Activated T-cell treated with anti-CD3 and anti-CD28 coated beads, Interleukin-2, amount 50 U/mL, for 1 hour (primary cell): ENCODE results near the gene EPB42.

Experiments used
- DNase-seq: peaks from one replicate; pipeline ENCODE4 v3.0.0-alpha.2; 2020

Gene EPB42

DNA sequence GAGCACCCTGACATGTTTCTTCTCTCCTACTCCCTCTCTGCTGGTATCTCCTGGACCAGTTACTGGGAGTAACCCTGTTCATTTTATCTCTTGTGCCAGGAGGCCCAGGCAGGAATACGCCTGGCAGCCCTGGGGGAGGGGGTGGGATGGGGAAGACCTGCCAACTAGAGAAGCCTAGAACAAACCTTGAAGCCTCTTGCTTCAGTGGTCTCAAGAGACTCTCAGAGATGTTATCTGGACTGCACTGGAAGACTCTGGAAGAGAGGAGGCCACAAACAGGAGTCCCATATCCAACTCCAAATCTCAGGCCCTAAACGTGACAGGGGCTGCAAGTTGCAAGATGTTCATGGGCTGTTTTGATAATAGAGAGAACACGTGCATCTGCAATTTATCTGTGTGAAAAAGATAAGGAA, at the start of gene EPB42:
Gene EPB42 (minus strand): TSS at position 28 of the 413 bp plus-strand sequence. CDS start 193 bp downstream, outside the sequence.
- no peak for DNase-seq

DNA sequence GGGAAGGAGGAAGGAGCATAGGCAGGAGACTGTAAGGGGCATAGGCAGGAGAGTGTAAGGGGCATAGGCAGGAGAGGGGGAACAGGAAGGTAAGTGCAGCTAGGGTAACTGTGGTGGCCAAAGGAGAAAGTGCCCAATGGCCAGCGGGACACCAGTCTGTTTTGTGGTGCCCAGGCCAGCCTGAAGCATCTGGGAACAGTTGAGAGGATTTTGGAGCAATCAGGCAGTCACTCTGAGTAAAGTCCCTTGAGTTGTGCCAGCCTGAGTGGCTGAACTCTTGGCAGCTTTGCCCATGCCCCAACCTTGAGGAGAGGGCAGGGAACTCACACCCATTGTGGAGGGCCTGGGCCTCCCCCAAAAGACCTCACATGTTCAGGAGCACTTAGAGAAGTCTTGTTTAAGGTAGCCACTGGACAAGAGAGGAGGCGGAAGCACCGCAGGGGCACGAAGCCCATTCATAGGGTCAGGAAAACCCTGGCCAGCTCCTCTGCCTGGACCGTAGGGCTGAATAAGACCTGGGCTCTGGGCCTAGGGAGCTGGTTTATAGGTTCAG, 49.4 kb upstream of the EPB42 start:
- DNase-seq = no peak

DNA sequence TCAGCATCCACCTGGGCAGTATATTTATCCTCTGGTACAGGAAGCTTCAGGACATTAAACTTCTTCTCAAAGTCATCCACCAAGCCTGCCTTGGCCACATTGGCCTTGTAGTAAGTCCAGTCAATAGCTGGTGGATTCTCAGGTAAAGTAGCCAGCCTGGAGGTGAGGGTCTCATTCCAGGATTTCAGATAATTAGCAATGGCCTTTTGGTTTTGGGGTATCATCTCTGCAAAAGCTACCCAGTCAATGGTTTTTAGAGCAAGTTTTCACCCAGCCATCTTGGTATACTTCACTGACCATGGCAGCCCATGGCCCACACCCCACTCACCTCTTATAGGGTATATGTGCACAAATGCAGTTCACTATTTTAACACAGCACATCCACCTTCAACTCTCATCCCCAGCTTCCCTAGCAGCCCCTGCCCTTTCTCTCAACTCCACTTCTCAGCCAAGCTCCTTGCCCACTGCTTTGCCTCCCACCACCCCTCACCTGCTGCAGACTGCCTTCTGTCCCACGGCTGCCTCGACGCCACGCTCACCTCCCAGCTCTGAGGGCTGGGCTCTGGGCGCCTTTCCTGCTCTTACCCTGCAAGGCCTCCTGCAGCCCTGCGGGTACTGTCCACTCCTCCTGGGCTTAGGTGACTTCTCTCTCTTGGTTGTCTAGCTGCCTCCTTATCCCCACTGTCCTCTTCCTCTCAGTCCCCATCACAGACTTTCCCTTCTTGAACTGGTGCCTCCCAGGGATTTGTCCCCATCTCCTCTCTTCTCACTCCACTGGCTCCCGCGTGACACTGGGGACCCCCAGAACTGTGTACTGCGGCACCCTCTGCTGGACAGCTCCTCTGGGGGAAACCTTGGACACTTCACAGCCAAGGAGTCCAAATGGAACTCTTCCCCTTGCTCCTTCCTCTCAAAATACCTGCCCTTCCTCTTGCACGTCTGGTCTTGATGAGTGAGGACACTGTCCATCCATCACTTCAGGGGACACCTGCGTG, 47.6 kb upstream of the EPB42 start:
- no peak for DNase-seq

DNA sequence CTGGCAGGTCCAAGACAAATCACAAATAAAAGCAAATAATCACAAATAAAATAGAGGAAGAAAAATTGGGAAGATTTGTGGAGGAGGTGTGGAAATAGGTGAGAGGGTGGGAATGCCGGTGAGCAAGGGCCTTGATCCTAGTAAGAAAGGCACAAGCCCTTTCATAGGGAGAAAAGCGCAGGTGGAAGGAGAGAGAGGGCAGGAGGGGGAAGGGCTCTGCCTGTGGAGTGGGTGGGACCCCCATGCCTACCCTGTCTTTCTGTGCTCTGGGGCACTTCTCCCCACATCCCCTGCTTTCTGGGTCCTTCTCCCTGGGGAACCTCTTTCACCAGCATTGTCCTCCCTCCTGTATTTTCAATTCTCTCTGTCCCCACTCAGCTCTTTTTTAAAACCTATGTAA, 46.6 kb upstream of the EPB42 start:
- no peak for DNase-seq

DNA sequence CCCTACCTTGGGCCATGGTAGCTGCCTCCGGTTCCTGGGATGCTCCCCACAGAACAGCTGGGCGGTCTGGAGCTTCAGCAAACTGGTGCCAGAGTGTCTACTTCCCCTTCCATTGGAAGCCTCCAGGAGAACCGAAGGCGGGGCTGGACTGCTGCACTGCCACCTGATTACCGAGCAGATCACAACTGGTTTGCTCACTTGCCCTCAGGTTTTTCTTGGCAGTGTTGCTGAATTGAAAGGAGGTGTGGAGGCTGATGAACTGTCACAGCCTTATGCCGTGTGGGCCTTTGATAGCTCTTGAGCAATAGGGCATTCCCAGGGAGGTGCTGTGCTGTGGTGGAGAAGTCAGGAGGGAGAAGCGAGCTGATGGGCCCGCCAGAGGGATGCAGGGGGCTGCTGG, 46.0 kb upstream of the EPB42 start, which contains the start of gene TGM5:
Gene TGM5 (minus strand): TSS at position 95 of the 400 bp plus-strand sequence. CDS start 79 bp downstream, at position 16.
- no peak for DNase-seq

DNA sequence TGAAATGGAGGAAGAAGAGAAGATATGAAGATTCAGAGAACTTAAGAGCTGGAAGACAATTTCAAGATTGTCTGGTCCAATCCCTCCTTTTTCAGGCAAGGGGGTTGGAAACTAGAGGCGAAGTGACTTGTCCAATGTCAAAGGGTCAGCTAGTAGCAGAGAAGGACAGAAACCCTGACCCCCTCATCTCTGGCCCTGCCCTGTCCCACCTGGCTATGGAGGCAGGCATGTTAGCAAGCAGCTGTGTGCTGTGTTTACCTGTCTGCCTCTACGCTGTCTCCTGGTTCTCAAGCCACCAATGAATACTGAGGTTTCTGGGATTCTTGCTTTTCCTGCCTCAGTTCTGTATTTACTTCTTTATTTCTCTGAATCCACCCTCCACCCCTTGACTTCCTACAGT, 45.6 kb upstream of the EPB42 start:
- no peak for DNase-seq

DNA sequence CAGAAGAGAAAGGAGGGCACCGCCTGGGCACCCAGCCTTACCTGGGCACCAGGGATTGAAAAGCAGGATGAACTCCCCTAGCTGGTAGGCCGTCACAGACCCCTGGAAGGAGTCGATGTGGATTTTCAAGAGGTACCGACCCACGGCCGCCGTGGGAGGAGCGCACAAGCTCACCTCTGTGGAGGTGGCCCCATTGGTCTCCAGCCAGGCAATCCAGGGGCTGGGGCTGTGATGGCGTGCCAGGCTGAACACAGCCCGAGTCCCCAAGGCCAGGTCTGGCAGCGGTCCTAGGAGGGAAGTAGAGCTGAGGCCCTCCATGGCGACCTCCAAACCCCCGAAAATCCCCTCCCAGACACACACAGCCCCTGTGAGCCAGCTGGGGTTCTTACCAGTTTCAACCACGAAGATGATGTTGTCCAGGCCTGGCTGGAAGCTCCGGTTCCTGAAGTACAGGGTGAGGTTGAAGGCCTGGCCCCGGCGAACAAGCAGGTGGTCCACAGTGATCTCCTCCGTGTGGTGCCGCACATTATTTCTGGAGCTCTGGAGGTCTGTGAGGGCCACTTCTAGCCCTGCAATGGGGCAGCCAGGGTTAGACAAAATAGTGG, 39.3 kb upstream of the EPB42 start:
- no peak for DNase-seq

DNA sequence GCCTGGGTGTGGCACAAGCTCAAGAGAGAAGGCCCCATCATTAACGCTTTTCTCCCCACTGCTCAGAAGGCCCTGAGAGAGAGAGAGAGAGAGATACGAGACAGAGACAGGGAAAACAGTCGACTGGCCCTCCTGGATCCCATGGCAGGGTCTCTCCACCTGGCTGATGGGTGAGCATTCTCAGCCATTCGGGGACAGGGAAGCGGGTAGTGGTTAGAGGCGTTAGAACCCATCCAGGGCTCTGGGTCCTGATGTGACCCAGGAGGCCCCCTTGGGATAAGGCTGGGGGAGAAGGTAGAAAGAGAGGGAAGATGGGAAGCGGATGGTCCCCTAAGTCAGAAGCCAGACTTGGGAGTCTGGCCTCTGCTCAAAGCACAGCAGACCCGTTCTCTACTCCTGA, 38.0 kb upstream of the EPB42 start:
- no peak for DNase-seq

DNA sequence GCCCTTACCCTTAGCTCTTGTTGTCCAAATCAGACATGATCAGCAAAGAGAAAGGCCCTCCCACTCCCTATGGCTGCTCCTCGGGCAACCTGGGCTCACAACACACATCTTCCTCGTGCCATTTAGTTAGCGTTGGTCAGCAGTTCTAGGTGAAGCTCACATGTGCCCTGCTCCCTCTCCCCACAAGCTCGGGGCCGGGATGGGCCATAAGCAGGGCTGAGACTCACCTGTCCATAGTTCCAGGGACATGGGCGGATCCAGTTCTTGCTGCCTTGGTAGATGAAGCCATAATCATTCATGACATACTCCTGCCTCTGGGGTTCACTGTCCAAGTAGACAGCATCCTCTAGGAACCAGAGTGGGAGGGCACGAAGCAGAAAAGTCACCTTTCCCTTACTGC, 35.5 kb upstream of the EPB42 start:
- no peak for DNase-seq

DNA sequence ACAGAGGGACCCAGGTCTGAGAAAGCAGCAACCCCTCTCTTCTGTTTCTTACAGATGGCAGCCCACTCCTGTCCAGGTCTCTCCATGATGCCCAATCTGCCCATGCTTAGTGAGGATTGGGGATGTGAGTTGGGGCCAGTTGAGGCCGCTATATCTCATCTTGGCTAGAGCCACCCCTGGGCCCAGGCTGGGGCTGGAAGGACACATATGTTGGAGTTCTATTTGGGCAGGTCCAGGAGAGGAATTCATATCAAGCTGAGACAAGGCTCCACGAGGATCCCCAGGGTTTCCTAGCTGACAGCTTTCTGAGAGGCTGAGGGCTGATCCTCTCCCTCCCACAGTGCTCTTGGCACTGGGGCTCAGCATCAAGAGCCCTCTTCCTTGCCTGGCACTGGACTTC, 34.6 kb upstream of the EPB42 start:
- no peak for DNase-seq

DNA sequence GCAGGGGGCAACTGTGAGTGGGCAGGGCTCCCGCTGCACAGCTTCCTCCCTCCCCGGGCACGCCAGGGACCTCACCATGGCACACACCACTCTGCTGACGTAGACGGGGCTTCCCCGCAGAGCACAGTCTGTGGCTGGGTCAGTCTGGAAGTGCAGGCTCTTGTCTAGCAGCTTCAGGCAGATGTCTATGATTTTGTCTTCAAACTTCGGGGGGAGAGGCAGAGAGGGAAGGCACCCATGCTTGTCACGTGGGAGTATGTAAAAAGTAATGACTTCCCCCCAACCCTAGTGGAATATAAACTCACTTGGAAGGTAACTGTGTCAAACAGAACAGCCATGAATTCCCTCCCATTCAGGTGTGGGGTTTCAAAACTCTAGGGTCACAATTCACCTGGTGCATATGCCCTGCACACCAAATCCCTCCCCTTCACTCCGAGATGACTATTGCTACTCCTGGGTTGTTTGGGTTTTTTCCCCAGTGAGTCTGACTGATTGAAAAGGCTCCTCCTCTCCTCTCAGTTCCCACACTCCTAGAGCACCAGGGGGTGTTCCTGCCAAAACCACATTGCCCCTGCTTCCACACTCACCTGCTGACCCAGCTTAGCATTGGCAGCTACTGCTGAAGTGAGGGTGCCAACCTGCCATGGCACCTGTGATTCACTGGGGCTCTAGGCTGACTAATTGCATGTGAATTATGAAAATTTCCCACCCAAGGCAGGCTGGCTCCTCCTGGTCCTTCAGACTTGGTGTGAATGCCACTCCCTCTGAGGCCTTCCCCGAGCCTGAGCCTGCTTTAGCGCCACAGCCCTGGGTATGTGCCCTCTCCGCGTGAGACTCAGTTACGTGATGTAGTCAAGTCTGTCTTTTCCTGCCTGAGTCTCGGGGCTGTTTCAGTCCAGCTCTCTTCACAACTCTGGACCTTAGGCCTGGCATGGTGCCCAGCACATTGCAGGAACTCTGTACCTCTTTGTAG, 32.9 kb upstream of the EPB42 start:
- no peak for DNase-seq

DNA sequence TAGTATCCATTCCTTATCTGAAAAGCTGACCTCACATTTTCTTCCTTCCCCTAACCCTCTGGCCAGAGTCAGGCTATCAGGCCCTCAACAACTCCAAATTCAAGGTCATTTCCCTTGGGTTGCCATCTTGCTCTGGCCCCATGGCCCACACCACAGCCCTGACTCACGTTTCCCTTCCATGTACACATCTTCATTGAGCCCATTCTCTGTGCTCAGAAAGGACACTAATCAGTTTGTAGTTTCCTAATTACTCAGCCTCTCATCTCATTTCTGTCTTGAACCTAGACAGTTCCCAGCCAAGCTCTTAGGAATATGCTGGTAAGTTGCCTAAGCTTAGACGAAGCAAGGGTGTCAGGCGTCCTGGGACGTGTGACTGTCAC, 31.0 kb upstream of the EPB42 start:
- DNase-seq = no peak

DNA sequence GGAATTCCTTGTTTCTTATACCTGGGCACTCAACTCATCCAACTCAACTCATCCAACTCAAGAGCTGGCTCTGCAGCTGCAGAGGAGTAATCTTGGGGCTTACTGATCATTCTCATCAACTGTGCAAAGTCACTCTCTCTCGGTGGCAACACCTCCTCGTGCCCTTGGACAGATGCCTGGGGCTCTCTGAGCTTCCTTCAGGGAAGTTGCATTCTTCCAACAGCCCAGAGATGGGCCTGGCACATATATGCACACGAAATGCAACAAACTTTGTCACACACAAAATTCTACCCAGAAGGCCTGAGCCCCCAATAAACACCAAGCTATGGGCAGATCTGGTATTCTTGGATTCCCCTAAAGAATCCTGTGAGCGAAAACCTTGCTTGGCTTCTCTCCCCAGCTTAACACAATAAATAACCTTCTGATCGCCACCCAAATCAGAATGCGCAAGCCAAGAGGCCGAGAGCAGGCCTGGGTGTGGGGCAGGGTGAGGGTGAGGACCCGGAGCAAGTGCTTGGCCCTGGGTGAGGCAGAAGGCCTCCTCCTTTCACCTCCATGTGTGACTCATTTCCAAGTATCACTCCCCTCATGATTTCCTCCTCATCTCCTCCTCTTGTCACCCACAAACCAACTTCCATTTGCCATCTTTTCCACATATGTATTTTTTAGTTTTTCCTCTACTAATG, 30.5 kb upstream of the EPB42 start:
- no peak for DNase-seq

DNA sequence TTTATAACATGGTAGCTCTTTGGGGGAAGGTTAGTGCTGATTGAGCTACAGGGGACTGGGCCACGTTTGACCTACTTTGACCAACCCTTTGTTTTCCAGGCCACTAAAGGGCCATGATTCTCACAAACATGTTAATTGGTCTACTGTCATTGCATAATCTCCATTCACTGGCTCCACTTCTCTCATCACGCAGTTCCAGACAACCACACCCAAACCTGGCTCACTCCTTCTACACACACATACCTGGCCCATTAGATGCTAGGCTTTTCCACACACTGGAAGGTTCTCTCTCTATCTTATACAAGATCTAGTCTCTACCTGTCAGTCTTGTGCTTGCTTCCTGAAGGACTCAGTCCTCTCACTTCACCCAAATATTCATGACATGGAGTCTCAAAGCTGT, 30.0 kb upstream of the EPB42 start:
- DNase-seq = no peak

DNA sequence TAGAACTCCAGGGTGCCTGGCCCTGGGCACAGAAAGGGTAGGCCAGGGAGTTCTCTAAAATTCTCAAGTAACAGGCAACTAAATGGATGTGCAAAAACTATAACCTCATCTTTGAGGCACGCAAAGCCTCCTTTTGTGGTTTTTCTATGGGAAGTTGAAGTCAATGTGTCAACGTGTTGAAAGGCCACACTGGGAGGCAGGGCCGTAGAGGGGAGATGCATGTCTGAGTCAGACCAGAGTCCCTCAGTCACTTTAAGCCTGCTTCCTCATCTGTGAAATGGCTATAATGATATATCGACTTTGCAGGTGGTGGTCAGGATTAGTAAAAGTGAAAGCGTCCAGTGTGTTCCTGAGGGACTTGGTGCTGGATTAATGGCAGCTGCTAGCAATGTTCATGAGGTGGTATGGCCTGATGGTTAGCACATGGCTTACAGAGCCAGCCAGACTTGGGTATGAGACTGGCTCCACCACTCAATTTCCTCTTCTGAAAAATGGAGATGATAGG, 28.9 kb upstream of the EPB42 start:
- no peak for DNase-seq

DNA sequence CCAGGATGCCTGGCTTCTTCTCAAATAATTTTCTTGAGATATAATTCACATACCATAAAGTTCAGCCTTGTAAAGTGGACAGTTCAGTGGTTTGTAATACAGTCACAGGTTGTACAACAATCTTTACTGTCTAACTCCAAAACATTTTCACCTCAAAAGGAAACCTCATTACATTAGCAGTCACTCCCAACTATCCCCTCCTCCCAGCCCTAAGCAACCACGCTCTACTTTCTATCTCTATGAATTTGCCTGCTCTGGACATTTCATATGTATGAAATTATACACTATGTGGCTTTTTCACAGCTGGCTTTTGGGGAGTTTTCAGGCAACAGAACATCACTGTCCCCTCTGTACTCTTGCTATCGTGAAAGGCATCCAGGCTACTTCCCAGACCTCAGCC, 28.4 kb upstream of the EPB42 start:
- DNase-seq = no peak

DNA sequence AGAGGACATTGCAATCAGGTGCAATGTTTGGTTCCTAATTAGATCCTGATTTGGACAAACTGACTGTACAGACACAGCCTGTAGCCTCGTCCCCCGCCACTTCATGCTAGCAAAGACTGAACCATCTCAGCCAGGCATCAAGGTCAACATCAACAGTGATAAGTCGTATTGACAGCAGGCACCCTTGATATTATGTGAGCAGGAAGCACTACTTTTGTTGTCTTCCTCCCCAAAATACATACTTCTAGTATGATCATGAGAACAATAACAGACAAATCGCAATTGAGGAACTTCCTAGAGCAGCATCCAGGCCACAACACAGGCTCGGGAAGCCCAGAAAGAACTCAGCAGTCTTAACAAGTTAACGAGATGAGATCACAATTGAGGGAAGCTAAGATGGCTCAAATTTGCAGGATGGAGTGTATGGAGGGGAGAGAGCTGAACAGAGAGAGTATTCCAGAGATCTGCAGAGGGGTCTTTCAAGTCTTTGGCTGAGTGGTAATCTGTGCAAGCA, 25.5 kb upstream of the EPB42 start:
- DNase-seq = no peak

DNA sequence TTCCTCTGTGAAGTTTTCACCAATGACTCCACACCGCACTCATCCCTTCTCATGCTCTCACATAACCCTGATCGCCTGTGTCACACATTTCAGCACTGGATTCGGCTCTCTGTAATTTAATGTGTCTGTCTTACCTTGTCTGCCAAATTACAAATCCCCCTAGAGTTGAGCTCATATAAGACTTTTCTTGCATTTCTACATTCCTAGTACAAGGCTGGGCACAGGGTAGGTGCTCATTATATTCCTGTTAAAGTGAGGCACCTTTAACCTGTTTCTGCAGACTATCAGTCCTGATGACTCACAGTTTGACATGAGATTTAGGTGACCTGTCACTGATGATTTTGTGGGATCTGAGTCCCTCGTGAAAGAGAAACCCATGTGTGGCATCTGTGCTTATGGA, 23.3 kb upstream of the EPB42 start:
- DNase-seq = no peak

DNA sequence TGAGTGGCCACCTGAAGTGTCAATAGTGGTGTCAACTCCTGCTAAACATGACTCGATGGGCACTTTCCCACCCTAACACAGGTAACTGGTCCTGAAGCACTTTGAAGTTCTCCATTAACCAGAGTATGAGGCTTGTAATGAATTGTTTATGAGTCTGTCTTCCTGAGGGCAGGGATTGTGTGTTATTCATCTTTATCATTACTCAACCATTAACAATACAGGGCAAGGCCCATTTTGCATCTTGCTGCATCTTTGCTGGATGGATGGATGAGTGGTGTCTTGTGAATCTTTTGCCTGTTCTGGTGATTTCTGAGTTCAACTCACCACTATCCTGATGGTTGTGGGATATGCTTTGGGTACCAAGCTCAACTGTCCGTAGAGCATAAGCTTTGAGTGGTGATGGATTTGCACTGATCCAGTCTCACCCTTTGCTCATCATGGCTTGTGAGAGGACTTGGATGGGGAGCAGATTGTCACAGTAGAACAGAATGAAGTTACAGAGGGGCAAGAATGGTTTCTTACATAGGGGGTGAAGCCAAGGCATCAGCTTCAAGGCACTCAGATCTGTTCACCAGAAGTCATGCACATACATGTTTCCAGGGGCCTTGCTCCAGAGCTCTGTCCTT, 22.3 kb upstream of the EPB42 start:
- DNase-seq = no peak

DNA sequence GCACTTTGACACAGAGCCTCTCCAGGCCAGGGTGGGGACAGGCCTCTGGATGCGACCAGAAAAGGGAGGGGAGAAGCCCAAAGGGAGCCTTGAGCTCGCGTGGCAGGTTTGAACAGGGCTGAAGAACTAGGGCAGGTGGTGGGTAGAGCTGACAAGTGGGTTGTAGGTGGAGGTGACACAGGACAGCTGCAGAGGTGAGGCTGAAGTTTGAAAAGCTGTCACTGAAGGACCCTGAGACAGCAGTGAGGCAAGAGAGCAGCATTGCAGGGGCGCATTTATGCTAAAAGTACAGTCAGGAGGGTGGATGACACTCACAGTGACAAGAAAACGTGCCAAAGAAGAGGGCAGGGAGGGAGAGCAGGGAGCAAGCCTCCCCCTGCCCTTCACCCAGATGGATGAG, 21.8 kb upstream of the EPB42 start:
- no peak for DNase-seq

DNA sequence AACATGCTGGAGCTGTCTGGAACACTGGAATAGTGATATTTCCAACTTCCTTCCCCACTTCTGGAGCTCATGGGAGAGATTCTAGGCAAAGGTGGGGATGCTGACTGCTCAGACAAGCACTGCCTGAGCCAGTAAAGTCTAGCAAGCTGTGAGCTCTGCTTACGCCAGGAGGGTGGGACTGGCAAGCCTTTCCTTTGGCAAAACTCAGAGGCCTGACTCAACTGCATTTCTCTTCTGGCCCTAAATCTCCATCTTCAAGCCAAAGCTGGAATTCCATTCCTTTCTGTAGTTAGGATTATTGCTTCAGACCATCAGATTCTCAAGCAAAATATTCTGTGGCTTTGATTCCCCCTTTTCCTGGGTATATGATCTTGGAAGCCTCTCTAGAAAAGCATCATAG, 20.3 kb upstream of the EPB42 start:
- no peak for DNase-seq
